Measurements from ENCODE around the gene FILIP1L.

DNA sequence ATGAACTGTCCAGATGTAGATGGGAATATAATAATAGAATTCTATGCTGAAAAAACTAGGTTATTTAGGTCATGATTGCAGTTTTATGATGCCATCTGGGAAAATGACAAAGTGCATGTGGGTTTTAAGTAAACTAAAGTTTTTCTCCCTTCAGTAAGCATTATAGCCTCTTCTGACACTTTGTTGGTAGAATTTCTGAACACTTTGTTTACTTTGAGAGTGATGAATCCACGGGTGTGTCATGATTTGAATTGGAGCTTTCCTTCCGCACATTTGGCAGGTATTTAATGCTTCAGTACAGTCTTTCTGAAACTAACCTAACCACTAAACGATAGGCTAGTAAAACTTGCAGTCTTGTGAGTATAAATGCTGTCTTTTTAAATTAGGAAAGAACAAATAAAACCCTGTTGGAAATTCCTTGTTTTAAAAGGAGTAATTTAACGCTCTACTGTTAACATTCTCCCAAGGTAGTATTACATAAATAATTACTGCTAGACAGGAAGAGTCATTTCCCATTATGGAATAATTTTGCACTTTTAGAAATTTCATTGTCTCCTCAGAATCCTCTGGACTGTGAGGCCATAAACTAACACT is 7.0 kb downstream of the FILIP1L start:
- TF ChIP-seq POLR2AphosphoS5 (IDR thresholded peaks at IDR 0.05; ENCODE audit: insufficient read depth in 1 of 2, low read depth in 1 of 2) (peak in 1 of 2 donors; percentile 82), POLR2A (IDR thresholded peaks at IDR 0.05) (no peak)

Measured in vagina (tissue), 2 donors.